RPMI7951 (cell line): ENCODE results near the gene SHISA3. TPM values are rescaled to one million over a fixed set of nuclear protein-coding genes. Genes with fewer than 3 reads are reported as not detected.

ENCODE experiments used
- DNase-seq: peaks from one replicate; pipeline ENCODE4 v3.0.0-alpha.2; 2012; ENCODE audit warnings: low read depth
- total RNA-seq: library from RNA; depleted of rRNA; stranded (reverse); fragments of >200 nt; shearing (Covaris generic); gene quantifications from 2 replicates; pipeline ENCODE4 v1.2.3, GENCODE V29; 2014

Gene SHISA3
- total RNA-seq, 1 experiment from 2014 or later: not detected

- no peak for DNase-seq
Observed at GRCh38 chr4:42391981-42392380, 5.3 kb upstream of the SHISA3 start.

- DNase-seq: no peak
Observed at GRCh38 chr4:42392436-42392835, 4.9 kb upstream of the SHISA3 start.

GRCh38 chr4:42395595-42395994 lies 1.7 kb upstream of the SHISA3 start:
- DNase-seq: no peak

DNA sequence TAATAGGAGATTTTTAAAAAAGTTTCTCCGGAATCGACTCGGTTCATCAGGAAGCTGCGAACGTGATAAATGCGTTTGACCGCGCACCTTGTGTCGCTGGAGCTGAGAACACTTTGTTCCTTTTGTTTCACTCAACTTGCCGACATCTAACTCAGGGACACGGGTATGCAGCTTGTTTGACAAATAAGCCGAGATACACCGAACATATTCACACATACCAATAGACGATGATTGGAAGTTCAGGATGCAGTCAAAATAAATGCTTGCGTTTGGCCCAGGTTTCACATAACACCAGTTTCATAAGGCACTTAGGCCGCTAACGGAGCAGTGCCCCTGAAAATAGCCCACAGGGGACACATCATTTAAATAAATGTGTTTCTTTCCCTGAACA lies 932 bp upstream of the SHISA3 start:
- no peak for DNase-seq

- no peak for DNase-seq
Observed at GRCh38 chr4:42397635-42398170, 415 bp downstream of the SHISA3 start.

GRCh38 chr4:42398171-42398870 lies 1.0 kb downstream of the SHISA3 start:
- DNase-seq: no peak

DNA sequence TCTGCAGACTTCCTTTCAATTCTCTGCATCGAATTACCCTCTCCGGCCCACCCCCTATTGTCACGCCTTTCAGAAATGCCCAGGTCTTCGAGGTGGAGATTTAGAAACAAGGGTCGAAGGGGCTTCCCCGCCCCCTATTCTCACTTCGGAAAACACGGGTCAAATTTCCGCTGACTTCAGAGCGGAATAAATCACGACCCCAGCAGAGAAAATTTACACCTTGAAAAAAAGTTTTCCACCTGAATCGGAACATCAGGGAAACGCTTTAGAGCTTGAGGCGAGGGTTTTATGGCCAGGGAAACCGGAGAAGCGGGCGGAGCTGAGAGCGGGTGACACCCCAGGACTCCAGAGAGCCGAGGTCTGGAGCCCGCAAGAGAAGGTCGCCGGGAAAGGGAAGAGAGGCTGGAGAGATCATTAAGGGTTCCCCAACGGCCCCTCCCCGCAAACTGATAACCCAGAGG lies 1.6 kb downstream of the SHISA3 start:
- no peak for DNase-seq

DNA sequence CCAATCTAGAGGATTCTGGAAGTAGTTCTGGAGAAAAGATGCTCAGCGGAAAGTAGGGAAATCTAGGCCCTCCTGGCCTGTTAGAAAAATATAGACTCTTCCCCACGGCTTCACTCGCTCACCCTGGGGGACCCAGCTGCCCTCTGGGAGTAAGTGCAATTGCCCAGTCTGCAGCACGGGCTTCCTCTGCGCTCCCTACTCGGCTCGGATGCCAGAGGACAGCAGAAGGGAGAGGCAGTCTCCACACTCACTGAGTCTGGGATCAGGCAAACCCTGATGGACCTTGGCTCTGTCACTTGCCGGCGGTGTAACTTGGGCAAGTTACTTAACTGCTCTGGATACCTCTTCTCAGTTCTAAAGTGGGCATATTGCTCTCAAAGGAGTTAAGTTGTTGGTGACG lies 2.1 kb downstream of the SHISA3 start:
- DNase-seq: no peak

- DNase-seq: no peak
Observed at GRCh38 chr4:42401171-42401570, 3.9 kb downstream of the SHISA3 start.

GRCh38 chr4:42404001-42404400 lies 6.7 kb downstream of the SHISA3 start:
- no peak for DNase-seq

DNA sequence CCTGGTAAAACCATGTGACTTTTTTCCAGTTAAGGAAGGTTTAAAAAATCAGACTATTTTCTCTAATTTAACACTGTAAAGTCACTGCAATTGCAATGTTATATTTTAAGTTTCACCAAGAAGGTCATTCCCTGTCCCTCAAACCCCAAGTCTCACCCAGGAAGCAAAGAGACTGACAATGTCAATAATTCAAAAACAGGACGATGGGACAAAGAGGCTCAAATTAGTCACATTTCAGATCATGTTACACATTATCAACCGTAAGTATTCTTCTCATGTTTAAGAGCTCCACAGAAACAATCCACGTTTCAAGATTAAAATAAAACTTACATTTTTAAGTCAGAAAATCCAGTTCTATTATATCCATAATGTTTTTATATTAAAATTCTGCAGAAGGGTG lies 13.2 kb downstream of the SHISA3 start:
- DNase-seq: no peak

- no peak for DNase-seq
Observed at GRCh38 chr4:42411803-42412202, 14.5 kb downstream of the SHISA3 start.

DNA sequence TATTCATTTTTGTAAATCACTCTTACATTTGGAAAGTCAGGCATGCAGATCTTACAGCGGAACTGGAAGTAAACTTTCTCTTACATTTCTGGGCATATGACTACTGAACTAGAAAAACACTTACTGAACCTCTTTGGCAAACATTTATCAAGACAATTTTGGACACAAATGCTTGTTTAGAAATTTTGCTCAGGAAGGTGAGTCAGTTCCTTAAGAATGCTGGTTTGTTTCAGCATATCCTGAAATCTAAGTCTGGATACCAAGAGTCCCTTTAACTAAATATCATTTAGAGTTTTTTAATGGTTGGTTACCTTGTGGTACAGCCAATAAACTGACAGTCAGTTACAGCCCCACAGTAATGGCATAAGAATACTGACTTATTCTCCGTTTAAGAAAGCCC lies 15.0 kb downstream of the SHISA3 start:
- peak; percentile 13 for DNase-seq

DNA sequence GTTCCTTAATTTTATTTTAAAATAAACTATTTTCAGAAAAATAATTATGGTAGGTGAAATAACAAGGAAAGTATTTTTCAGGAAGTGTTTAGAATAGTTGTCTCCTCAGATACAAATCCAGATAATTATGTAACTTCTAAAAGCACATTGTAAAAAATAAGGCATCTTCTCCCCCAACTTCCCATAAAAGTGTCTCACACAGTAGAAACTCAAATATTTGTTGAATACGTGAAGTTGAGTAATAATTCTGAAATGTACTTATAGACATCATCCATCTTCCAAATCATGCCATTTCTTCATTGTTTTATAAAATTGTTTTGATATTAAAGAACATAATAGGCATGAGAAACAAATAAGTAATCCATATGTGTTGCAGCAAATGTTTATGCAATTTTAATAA lies 18.0 kb downstream of the SHISA3 start:
- no peak for DNase-seq

DNA sequence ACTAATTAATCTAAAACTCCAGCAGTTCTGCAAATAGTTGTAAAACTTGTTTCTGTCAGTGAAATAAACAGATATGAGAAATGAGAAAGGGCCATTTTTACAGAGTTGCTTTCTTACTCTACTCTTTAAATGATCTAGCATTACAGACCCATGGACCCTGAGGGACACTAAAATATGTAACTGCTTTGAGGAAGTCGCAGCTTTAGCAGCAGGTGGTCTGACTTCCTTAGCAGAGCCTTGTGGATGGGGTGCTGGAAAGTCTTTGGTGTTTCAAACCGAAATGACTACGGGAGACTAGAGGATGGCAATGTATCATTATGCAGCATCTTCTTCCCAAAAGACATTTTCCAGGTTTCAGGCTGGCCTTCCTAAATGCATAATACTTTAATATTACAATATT lies 18.7 kb downstream of the SHISA3 start:
- no peak for DNase-seq

DNA sequence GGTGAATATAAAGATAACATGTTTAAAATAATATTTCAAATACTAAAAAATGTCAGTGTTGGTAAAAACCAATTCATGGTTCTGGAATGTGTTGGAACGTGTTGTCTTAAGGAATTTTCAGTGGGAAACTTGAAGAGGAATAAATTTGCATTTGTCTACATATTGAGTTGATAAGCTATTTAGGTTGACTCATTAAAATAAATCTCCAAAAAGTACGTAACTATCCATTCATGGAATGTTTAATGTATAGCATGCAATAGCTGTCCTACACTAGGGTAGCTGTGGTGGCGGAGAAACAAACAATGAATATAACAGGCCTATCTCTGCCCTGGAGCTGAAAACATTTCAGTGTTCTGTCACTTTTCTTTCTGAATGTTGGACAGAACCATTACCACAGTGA lies 20.3 kb downstream of the SHISA3 start:
- DNase-seq: no peak

GRCh38 chr4:42420140-42420539 lies 22.9 kb downstream of the SHISA3 start:
- no peak for DNase-seq

GRCh38 chr4:42425146-42426065 lies 28.1 kb downstream of the SHISA3 start:
- DNase-seq: no peak

- DNase-seq: no peak
Observed at GRCh38 chr4:42428036-42428435, 30.7 kb downstream of the SHISA3 start.

- no peak for DNase-seq
Observed at GRCh38 chr4:42436928-42437565, 39.8 kb downstream of the SHISA3 start.

DNA sequence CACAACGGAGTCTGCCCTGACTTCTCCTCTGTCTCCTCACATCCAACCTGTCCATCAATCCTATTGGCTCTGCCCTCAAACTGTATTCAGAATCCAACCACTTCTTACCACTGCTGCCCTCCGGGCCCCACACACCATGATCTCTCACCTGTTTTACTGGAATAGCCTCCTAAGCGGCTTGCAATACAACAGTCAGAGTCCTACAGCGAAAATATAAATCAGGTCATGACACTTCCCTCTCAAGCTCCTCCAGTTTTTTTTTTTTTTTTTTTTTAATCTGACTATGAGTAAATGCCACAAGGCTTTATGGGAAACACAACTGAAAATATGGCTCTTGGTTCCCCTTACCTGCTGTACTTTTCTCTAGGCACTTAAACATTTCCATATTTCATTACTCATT lies 42.8 kb downstream of the SHISA3 start:
- no peak for DNase-seq

- no peak for DNase-seq
Observed at GRCh38 chr4:42442601-42443000, 45.3 kb downstream of the SHISA3 start.
